Coronary artery (tissue), 2 donors: ENCODE data around the gene MROH9.
A peak's percentile ranks its signal among the peaks of the same experiment; 100 is the strongest.

Source experiments
- DNase-seq: peaks from one replicate; pipeline ENCODE4 v3.0.0-alpha.2; 2017; ENCODE audit warnings: low spot score
- H3K27ac ChIP-seq, 2 donors: fragments of 200-600 bp; sonication (generic); one replicate each; pipeline ENCODE4 v1.5.1; 2016 to 2019
- H3K4me3 ChIP-seq: fragments of 200-600 bp; sonication (generic); 2 replicates; pipeline ENCODE4 v1.5.1; 2016; ENCODE audit warnings: mild to moderate bottlenecking, moderate library complexity
- CTCF ChIP-seq: fragments of 200-600 bp; sonication (generic); IDR thresholded peaks from one replicate; pipeline ENCODE4 v1.5.1; 2019; ENCODE audit warnings: antibody characterized with exemption

Gene MROH9

GRCh38 chr1:171112119-171112518, 176.8 kb downstream of the MROH9 start:
- DNase-seq = no peak
- no peak overlapping the region for H3K4me3 ChIP-seq
- H3K27ac ChIP-seq = peak overlapping the region in 1 of 2 donors; percentile 74
- TF ChIP-seq CTCF = no peak

GRCh38 chr1:171113382-171113781, 178.0 kb downstream of the MROH9 start:
- Histone ChIP-seq H3K27ac (peak overlapping the region; percentile 73 to 83), H3K4me3 (no peak overlapping the region)
- no peak for TF ChIP-seq CTCF
- no peak for DNase-seq
